ENCODE results near the gene HIVEP3.
A peak's percentile ranks its signal among the peaks of the same experiment; 100 is the strongest.

HIVEP3 gene

GRCh38 chr1:41805771-41806471 is 112.8 kb downstream of the HIVEP3 start:
- no peak for TF ChIP-seq CTCF (conservative IDR thresholded peaks at IDR 0.05; ENCODE audit: low read length)
- TF ChIP-seq EZH2phosphoT487 (IDR thresholded peaks at IDR 0.05; ENCODE audit: borderline replicate concordance) = no peak
- Histone ChIP-seq H3K4me1 (ENCODE audit: insufficient read depth, low read length, poor library complexity, severe bottlenecking) (peaks cover 43% of the 10 kb centered on the region), H3K79me2 (ENCODE audit: insufficient read depth, low read length) (no peaks in the 10 kb centered on the region), H3K36me3 (ENCODE audit: insufficient read depth, low read length) (no peaks in the 10 kb centered on the region), H3F3A (ENCODE audit: low read depth) (no peaks in the 10 kb centered on the region), H3K27me3 (ENCODE audit: insufficient read depth, low read length, poor library complexity, severe bottlenecking) (no peaks in the 10 kb centered on the region), H4K20me1 (ENCODE audit: insufficient read depth, low read length, poor library complexity, severe bottlenecking) (no peaks in the 10 kb centered on the region), H3K9me3 (ENCODE audit: insufficient read depth, low read depth, low read length) (no peaks in the 10 kb centered on the region), H3K4me3 (ENCODE audit: low read length, poor library complexity, severe bottlenecking) (no peak overlapping the region), H2AFZ (ENCODE audit: low read length) (no peak overlapping the region), H3K9me2 (replicated peaks; ENCODE audit: low read depth, low read length) (no peaks in the 10 kb centered on the region), H3K4me2 (ENCODE audit: low read depth, low read length, poor library complexity, severe bottlenecking) (no peak overlapping the region), H3K9ac (ENCODE audit: low read depth, low read length, poor library complexity, severe bottlenecking) (no peak overlapping the region)

- no peak for TF ChIP-seq CTCF (conservative IDR thresholded peaks at IDR 0.05; ENCODE audit: low read length)
- TF ChIP-seq EZH2phosphoT487 (IDR thresholded peaks at IDR 0.05; ENCODE audit: borderline replicate concordance) = no peak
- Histone ChIP-seq H3K4me1 (ENCODE audit: insufficient read depth, low read length, poor library complexity, severe bottlenecking) (peaks cover 52% of the 10 kb centered on the region), H3K79me2 (ENCODE audit: insufficient read depth, low read length) (no peaks in the 10 kb centered on the region), H3K36me3 (ENCODE audit: insufficient read depth, low read length) (no peaks in the 10 kb centered on the region), H3K9me3 (ENCODE audit: insufficient read depth, low read depth, low read length) (no peaks in the 10 kb centered on the region), H3K9me2 (replicated peaks; ENCODE audit: low read depth, low read length) (no peaks in the 10 kb centered on the region), H4K20me1 (ENCODE audit: insufficient read depth, low read length, poor library complexity, severe bottlenecking) (no peaks in the 10 kb centered on the region), H3F3A (ENCODE audit: low read depth) (no peaks in the 10 kb centered on the region), H2AFZ (ENCODE audit: low read length) (no peak overlapping the region), H3K4me2 (ENCODE audit: low read depth, low read length, poor library complexity, severe bottlenecking) (no peak overlapping the region), H3K4me3 (ENCODE audit: low read length, poor library complexity, severe bottlenecking) (no peak overlapping the region), H3K27me3 (ENCODE audit: insufficient read depth, low read length, poor library complexity, severe bottlenecking) (no peaks in the 10 kb centered on the region), H3K9ac (ENCODE audit: low read depth, low read length, poor library complexity, severe bottlenecking) (no peak overlapping the region)
Observed at GRCh38 chr1:41804176-41804575, 114.5 kb downstream of the HIVEP3 start.

- H3K79me2 ChIP-seq (ENCODE audit: insufficient read depth, low read length) = no peaks in the 10 kb centered on the region
Observed at GRCh38 chr1:41803656-41804055, 115.1 kb downstream of the HIVEP3 start.

More at GRCh38 chr1:41803656-41804055, 115.1 kb downstream of the HIVEP3 start:
- H3K36me3 ChIP-seq (ENCODE audit: insufficient read depth, low read length) = no peaks in the 10 kb centered on the region
- peak overlapping the region; percentile 5 for H3K4me3 ChIP-seq (ENCODE audit: low read length, poor library complexity, severe bottlenecking)
- no peaks in the 10 kb centered on the region for H3F3A ChIP-seq (ENCODE audit: low read depth)
- no peaks in the 10 kb centered on the region for H3K27me3 ChIP-seq (ENCODE audit: insufficient read depth, low read length, poor library complexity, severe bottlenecking)
- H3K9me2 ChIP-seq (replicated peaks; ENCODE audit: low read depth, low read length) = no peaks in the 10 kb centered on the region
- no peak overlapping the region for H3K9ac ChIP-seq (ENCODE audit: low read depth, low read length, poor library complexity, severe bottlenecking)
- no peaks in the 10 kb centered on the region for H3K9me3 ChIP-seq (ENCODE audit: insufficient read depth, low read depth, low read length)
- TF ChIP-seq CTCF (conservative IDR thresholded peaks at IDR 0.05; ENCODE audit: low read length) (no peak), EZH2phosphoT487 (IDR thresholded peaks at IDR 0.05; ENCODE audit: borderline replicate concordance) (no peak)
- no peak overlapping the region for H2AFZ ChIP-seq (ENCODE audit: low read length)
- peak overlapping the region; percentile 56 for H3K4me2 ChIP-seq (ENCODE audit: low read depth, low read length, poor library complexity, severe bottlenecking)
- H3K4me1 ChIP-seq (ENCODE audit: insufficient read depth, low read length, poor library complexity, severe bottlenecking) = peaks cover 52% of the 10 kb centered on the region
- H4K20me1 ChIP-seq (ENCODE audit: insufficient read depth, low read length, poor library complexity, severe bottlenecking) = no peaks in the 10 kb centered on the region

All from Loucy (cell line).